ENCODE results near the gene SGO2.

DNA sequence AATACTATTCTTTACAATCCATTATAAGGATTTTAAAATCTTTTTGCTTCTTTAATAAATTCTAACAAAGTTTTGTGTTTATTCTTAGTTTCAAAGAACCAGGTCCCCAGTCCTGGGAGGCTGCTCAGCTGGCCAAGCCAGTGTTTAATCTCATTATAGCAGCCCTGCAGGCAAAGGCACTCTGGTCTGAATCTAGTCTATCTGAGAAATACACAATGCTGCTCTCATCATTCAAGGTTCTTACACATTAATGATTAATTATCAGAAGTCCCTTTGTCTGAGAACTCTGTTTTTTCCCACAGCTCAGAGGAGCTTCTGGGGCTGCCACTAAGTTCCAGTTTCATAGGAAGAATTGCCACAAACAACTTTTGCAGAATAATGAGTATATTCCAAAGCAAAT, 43.8 kb upstream of the SGO2 start:
- TF ChIP-seq, protein P1, sequence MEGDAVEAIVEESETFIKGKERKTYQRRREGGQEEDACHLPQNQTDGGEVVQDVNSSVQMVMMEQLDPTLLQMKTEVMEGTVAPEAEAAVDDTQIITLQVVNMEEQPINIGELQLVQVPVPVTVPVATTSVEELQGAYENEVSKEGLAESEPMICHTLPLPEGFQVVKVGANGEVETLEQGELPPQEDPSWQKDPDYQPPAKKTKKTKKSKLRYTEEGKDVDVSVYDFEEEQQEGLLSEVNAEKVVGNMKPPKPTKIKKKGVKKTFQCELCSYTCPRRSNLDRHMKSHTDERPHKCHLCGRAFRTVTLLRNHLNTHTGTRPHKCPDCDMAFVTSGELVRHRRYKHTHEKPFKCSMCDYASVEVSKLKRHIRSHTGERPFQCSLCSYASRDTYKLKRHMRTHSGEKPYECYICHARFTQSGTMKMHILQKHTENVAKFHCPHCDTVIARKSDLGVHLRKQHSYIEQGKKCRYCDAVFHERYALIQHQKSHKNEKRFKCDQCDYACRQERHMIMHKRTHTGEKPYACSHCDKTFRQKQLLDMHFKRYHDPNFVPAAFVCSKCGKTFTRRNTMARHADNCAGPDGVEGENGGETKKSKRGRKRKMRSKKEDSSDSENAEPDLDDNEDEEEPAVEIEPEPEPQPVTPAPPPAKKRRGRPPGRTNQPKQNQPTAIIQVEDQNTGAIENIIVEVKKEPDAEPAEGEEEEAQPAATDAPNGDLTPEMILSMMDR (IDR thresholded peaks at IDR 0.05; ENCODE audit: insufficient read depth, low read depth, low read length): no peak
- TF ChIP-seq EZH2 (IDR thresholded peaks at IDR 0.05; ENCODE audit: insufficient read depth, low read length): no peak
